GM20000 (cell line): ENCODE measurements around the gene ZNF680.
"Not testable (repeated sequence)": the region's sequence is repeated elsewhere in the genome, so short reads cannot be mapped to it uniquely, and the experiment has no call there.

Experiments
- DNase-seq: peaks from one replicate; pipeline ENCODE4 v3.0.0; 2012; ENCODE audit warnings: low spot score
- CTCF ChIP-seq: IDR thresholded peaks from 2 replicates; pipeline ENCODE4 v1.5.1; 2012; ENCODE audit warnings: mild to moderate bottlenecking, control low read depth; ENCODE audit errors: extremely low read depth, missing control alignments

ZNF680 gene

GRCh38 chr7:64562256-64562625 lies 630 bp downstream of the ZNF680 start:
- no peak for DNase-seq
- TF ChIP-seq CTCF = no peak

GRCh38 chr7:64559206-64559605 lies 3.7 kb downstream of the ZNF680 start:
- no peak for DNase-seq
- TF ChIP-seq CTCF = no peak

GRCh38 chr7:64558781-64559180 lies 4.1 kb downstream of the ZNF680 start:
- DNase-seq = no peak
- no peak for TF ChIP-seq CTCF

GRCh38 chr7:64558323-64558705 lies 4.6 kb downstream of the ZNF680 start:
- no peak for TF ChIP-seq CTCF
- DNase-seq = no peak

- TF ChIP-seq CTCF = no peak
- no peak for DNase-seq
Measured at GRCh38 chr7:64557601-64558322, 5.1 kb downstream of the ZNF680 start.

- DNase-seq = no peak
- TF ChIP-seq CTCF = no peak
Measured at GRCh38 chr7:64555046-64555445, 7.8 kb downstream of the ZNF680 start.

GRCh38 chr7:64554188-64554587 lies 8.7 kb downstream of the ZNF680 start:
- DNase-seq = not testable (repeated sequence)
